ENCODE results near the gene CEP85L.

The CEP85L gene

DNA sequence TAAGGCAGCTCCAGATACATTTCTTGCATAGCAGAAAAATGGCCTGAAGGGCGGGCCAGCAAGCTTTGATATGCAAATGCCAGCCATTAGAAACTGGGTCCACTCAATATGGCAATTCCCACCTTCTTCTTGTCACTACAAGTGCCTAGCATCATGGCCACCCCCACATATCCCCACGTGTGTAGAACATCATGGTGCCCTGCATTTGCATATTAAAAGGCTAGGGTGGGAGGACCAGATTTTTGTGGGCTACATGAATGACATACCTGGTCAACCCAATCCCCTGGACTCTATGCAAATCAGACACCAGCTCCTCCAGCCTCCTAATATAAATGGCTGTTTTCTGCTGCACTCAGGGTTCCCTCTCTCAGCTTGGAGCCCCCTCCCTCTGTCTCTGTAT is 71.6 kb downstream of the CEP85L start:
- DNase-seq (ENCODE audit: low read depth), result no peak

DNA sequence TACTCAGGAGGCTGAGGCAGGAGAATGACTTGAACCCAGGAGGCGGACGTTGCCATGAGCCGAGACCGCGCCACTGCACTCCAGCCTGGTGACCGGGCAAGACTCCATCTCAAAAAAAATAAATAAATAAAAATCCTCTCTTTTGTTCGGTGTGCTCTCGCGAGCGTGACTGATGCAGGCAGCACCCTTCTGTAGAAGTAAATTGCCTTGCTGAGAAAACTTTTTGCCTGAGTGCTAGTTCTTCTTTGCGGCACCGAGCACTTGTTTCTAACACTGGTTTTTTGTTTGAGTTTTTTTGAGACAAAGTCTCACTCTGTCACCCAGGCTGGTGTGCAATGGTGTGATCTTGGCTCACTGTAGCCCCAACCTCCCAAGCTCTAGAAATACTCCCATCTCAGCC is 72.8 kb downstream of the CEP85L start:
- no peak for DNase-seq (ENCODE audit: low read depth)

DNA sequence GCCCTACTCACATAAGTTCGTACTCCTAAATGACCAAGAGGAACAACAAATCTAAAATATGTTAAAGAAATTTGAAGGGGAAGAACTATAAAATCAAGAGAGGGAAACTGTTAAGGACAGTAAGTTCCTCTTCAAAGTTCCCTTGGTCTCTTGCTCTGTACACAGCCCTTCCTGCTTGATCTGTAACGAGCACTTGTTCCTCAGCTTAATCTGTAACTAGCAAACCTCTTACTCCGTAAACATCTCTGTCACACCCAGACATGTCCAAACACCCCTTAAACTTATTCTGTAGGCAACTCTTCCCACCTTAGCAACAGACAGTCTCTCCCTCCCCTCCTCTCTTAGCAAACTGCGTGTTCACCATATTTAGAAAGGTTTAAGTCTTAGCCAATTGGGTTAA is 73.4 kb downstream of the CEP85L start:
- no peak for DNase-seq (ENCODE audit: low read depth)

DNA sequence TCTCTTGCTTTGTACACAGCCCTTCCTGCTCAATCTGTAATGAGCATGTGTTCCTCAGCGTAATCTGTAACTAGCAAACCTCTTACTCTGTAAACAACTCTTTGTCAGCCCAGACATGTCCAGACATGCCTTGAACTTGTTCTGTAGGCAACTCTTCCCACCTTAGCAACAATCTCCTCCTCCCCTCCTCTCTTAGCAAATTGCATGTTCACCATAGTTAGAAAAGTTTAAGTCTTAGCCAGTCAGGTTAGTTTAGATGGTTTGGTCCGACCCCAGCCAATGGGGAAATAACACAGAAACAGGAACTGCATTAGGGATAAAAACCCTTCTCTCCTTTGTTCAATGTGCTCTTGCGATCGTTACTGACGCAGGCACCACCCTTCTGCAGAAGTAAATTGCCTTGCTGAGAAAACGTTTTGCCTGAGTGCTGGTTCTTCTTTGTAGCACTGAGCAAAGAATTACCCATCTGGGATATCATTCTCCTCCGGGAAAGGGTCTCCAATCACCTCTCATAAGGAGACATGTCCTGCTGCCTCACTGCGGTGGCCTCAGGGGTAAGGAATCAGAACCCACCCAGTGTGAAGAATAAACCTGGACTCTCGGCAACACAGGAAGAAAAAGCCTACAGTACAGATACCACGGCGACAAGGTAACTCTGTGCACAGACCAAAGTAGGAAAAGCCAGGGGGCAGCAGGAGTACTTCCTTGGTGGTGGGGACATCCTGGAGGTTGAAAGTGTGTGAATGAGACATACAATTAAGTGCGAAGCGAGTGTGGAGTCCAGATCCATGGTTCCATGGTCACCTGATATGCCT is 77.1 kb downstream of the CEP85L start:
- DNase-seq (ENCODE audit: low read depth), result no peak

DNA sequence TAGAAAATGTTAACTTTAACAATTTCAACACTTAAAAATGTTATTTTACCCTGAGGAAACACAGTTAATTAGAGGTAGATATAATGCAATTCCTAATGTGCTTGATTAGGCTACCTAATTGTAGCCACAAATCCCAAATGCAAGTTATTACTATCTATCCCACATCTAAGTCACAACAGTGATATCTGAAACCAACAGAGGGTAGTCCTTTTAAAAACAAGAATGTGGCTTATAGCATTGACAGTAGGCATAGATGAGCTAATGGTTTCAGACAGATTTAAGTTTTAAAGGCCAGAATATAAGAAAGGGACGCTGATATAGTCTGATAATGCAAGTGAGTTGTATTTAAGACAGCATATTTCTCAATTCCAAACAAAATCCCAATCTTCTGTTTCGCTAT is 80.3 kb downstream of the CEP85L start:
- no peak for DNase-seq (ENCODE audit: low read depth)

DNA sequence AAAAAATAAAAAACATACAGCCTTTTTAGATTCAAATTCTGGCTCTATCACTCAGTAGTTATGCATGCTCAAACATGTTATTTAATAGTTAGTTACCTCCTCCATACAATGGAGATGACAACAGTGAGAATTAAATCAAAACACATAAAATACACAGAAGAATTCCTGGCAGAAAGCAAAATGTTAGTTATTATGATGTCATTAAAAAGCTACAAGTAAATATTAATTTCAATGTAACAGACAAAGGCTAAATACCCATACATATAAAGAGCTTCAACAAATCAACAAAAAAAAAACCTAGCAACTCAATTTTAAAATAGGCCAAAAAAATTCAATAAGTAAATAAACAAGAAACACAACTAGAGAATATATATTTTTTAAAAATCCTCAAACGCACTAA is 81.9 kb downstream of the CEP85L start:
- DNase-seq (ENCODE audit: low read depth), result no peak

DNA sequence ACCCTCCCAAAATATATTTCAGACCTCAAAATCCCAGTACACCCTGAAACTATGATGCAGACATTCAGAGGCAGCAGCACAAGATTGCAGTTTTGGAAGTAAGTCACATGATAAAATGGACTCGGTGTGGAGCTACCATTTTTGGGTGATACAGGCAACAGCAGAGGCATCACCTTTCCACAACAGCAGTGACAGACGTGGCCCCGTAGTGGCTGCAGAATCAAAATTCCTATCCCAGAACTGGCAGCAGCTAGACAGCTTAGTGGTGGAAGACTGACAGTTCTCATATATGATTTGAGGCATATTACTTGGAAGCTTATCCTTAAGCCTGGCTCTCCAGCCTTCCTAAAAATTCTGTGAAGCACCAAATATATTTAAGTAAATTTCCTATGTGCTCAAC is 83.4 kb downstream of the CEP85L start:
- no peak for DNase-seq (ENCODE audit: low read depth)

DNA sequence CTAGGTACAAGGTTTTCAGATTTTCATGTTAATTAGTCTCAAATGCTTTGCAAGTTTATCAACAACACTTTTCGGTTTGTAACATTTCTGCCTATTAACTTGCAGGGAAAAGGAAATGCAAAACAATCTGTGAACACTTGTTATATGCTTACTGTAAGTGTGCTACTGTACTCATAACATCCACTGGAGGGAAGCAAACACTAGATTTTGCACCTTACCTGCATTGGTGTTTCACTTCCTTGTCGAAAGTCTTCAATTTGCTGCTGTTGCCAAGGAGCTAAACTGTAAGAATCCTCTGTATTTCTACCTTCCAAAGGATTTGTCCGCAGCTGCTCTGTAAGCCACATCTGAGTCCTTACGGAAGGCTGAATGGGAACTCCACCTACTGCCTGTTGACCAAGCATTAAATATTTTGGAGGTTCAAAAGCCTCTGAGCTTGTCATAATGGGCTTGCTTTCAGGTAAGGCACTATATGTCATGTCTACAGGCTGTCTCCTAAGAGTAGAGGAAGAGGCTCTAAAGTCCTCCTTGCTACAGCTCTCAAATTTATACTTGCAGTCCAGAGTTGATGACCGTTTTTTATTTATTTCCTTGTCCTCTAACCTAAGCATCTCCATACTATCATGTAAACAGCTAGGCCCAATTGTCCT is 86.0 kb downstream of the CEP85L start:
- no peak for DNase-seq (ENCODE audit: low read depth)

DNA sequence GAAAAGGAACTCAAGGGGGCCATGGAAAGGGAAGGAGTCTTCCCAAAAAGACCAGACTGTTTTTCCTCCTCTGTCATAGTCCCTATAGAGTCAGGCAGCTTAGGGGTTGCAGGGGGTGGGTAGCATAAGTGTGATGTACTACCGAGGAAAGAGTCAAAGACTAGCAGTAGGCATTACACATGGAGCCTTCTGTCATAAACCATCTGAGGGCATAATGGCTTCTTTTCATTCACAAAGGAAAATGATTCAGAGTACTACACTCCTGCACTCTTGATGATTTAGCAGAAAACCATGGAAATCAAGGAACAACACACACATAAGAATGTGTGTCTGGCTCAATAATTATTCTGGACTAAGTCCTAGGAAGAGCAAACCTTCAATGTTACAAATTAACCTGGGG is 88.4 kb downstream of the CEP85L start:
- peak; percentile 58 for DNase-seq (ENCODE audit: low read depth)

DNA sequence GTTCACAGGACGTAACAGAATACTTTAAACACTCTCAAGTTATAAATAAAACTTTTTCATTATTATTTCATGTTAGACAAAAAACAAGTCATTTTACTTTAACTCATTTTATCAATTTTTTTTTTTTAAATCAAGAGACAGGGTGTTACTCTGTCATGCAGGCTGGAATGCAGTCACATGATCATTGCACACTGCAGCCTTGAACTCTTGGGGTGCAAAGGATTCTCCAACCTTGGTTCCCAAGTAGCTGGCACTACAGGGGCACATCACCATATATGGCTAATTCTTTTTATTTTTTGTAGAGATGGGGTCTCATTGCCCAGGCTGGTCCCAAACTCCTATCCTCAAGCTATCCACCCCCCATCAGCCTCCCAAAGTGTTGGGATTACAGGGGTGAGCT is 89.1 kb downstream of the CEP85L start:
- DNase-seq (ENCODE audit: low read depth), result no peak

DNA sequence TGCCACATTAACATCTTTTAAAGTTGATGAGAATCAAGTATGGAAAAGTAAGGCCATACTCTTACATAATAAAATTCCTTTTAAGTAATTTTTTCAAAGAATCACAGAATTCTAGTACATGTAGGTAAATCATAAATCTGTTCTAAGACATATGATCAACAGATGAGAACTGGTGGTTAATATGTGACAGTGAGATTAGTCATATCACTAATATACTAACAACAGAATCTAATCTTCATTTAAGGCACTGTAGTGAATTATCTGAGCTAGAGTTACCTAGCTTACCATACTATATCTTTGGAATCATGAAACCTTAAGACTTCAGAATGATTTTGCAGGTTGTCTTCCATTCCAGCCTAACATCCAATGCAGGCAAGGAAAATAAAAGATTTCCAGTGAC is 91.7 kb downstream of the CEP85L start:
- DNase-seq (ENCODE audit: low read depth), result no peak

DNA sequence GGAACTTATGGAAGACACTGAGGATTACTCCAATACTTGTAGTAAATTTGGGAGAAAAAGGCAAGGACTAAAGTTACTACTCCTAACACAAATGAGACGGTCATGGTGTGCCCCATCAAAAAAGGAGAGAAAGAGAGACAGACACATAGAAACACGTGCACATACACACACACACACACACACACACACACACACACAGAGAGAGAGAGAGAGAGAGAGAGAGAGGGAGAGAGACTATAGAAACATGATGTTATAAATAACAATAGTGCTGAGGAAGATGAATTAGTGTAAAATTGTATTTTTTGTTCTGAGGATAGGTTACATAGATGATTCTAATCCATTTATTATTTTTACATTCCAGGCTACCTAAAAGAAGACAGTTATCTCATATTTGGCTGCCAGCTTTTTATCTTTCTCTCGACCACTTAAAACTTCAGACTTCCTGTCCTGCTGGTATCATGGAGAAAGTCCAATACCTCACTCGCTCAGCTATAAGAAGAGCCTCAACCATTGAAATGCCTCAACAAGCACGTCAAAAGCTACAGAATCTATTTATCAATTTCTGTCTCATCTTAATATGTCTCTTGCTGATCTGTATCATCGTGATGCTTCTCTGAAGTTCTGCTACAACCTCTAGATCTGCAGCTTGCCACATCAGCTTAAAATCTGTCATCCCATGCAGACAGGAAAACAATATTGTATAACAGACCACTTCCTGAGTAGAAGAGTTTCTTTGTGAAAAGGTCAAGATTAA is 92.8 kb downstream of the CEP85L start:
- DNase-seq (ENCODE audit: low read depth), result peak; percentile 35

DNA sequence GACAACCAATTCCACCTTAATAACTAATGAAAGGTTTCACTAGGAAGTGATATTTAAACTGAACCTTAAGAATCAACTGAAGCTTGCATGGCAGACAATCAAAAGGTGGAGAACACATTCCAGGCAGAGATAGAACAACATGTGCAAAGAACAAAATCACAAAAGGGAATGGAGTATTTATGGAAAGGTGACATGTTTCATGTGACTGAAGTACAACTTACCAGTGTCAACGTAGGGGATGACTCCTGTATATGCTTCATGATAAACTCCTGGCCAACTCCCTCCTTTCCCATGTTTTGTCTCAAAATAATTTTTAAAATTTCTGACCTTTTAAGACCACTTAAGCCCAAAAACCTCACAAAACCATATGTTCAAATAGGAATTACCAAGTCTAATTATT is 96.7 kb downstream of the CEP85L start:
- no peak for DNase-seq (ENCODE audit: low read depth)

DNA sequence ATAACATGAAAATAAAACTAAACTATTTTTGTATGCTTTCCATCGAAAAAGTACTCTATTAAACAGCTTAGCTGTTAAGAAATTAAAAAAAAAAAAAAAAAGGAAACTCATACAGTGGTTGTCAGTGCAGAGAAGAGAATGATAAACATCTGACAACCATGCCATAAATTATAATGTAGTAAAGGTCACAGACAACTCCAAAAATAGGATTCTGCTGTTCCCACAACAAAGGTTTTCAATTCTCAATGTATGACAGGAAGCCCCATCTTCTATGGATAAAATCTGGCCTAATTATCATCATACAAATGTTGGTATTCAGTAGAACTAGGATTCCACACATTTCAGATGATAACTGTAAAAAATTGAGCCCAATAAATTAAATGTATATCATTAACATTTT is 98.3 kb downstream of the CEP85L start:
- DNase-seq (ENCODE audit: low read depth), result peak; percentile 32

DNA sequence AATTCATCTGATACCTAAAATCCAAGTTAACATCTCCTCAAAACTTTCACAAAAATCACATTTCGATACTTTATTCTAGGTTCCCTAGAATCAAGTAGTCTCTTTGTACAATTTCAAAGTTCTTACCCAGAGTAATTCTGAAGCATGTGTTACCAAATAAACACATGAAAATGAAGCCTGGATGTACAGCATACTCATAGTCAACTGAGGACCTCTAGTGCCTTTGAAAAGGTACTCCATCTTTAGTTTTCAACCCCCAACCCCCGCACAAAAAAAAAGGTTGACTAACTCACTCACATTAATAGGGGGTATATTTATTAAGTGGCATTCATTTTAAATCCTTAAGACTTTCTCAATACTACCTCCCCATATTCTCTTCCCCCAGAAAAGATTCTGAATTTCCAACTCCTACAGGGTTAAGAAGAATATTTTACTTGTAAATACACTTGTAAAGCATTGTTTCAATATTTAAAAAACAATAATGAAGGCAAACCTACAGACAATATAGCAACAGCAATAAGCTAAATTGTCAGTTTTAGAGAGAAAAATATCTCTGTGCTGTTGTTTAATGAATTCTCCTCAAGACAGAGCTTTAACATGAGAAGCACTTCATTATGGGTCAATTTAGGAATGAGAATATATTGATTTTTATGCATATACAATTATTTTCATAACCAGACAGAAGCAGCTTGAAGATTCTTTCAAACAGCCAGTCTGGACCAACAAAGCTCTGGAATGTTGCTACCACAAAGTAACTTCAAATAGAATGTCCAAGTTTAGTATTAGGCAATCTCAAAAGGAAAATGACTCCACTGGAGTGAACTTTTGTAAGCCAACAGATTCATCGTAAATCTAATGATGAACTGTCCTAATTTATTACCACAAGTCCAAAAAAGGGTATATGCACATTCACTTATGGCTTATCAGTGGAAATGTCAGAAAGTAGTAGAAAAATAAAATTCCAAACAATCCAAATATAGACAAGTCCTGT is 100.0 kb downstream of the CEP85L start:
- peak; percentile 81 for DNase-seq (ENCODE audit: low read depth)

DNA sequence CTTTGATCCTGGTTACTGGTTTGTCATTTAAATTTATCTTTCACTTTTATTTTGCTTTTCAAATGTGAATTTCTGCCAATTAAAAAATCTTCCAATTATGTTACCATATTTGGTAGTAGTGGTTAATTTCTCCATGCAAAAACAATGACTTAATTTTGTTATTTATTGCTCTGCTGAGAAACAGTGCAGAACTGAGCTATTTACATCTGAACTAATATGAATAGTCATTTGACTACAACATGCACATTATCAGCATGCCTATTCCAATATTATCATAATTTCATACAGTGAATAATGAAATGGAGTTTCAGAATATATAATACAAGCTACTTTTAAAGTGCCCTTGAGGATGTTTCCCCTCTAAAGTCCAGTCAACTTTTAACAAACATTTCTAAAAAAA is 102.8 kb downstream of the CEP85L start:
- no peak for DNase-seq (ENCODE audit: low read depth)

DNA sequence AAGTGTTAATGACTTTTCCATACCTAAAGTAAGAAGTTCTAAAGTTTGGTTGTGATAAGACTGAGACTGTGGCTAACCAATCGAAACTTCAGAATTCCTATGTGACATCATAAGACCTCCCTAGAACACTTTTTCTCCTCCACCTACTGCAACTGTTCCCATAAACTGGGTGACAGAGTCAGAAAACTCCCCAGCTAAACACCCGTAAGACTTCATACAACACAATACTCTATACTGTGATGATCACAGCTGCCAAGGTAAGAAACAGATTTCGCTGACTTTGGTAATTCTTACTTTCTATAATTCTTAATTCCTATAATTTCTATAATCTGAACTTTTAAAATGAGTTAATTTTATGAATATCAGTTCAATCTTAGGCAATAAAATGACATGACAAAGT is 103.3 kb downstream of the CEP85L start, which contains the start of gene PLN:
Gene PLN, plus strand, starts transcription at position 161 of the 400 bp plus-strand sequence. CDS start 10,626 bp downstream, outside the sequence.
- DNase-seq (ENCODE audit: low read depth), result peak; percentile 17

DNA sequence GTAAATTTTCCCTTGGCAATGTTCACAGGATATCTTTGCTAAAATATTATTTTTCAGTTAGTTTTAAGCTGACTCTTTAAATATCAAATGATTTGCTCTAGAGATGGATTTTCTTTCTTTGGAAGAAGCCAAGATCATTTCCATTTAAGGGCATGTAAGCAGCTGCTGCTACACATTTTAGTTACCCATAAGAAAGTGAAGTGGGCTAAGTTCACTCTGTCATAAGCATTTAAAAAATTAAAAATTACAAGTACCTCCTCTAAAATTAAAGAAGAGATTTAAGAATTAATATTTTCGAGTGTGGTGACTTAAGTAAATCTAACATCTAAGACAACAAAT is 104.5 kb downstream of the CEP85L start:
- no peak for DNase-seq (ENCODE audit: low read depth)

DNA sequence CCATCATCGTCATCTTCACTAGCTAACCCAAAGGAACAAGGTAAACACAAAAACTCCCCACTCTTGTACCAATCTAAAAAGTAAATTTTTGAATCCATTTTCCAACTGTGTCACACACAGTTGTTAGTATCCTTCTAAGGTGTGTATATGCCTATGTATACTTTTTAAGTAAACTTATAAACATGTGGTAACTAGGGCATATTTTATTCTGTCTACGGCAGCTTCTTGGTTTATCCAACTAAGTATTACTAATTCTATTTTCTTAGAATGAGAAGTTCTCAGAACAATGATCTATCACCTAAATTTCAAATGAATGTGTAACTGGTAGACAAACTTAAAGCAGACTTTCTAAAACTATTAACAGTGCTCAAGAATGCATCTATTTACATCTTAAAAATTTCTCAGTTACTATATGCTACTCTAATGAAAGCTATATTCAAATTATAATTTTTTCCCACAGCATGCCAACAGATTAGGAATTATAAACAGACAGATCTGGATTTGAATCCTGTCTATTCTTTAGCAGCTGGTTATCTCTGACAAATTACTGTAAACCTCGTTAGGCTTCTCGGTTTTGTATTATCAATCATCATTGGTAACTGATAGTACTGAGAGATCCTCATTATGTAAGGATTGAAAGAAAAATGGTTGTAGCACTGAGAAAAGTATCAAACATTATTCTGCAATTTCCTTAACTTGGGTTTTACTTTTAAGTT is 105.1 kb downstream of the CEP85L start:
- DNase-seq (ENCODE audit: low read depth), result no peak

DNA sequence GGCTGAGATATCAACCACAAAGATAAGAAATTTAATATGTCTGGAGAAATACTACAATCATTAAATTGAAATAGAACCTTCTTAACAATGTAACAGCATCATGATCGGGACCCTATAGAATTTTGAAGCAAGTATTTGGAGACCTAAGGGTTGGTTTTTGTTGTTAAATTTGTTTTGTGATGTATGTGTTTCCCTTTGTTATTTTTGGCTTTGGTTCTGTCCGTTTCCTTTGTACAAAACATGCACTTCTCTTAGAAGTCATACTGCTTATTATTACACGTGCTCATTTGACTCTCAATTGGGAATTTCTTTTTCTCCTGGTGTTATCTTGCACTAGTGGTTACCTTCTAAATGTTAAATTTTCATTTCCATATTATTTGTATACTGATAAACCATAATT is 107.3 kb downstream of the CEP85L start:
- DNase-seq (ENCODE audit: low read depth), result no peak

All from EH (cell line).